IMR-90 (cell line): ENCODE results near the gene PDK4.

Experiments
- POLR2A ChIP-seq: IDR thresholded peaks from 2 replicates; pipeline ENCODE4 v1.6.1; 2012; ENCODE audit warnings: mild to moderate bottlenecking, low read depth, low read length
- RAD21 ChIP-seq: IDR thresholded peaks from 2 replicates; pipeline ENCODE4 v1.6.1; 2012; ENCODE audit warnings: low read length, improper control_type of control experiment
- TF ChIP-seq, protein P1 (sequence below): conservative IDR thresholded peaks from 2 replicates; pipeline ENCODE4 v1.5.1; 2012; ENCODE audit warnings: mild to moderate bottlenecking, low read depth, low read length, improper control_type of control experiment

DNA sequence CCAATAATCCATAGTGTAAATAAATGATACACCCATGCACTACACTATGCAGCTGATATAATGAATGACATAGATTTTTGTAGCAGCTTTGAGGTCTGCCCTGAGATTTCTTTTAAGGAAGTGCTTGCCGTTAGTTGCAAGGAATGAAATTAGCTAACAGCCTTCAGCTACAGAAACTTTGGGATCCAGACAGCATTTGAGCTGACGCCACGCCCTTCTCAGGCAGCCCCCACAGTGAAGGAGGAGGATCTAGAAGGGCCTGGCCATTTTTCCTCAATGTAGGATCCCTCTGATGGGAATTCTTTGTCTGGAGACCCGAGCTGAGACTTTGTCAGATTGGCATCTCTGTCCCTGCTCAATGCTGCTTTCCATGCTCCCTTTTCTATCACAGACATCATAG is 6.1 kb upstream of the PDK4 start:
- TF ChIP-seq, protein P1, sequence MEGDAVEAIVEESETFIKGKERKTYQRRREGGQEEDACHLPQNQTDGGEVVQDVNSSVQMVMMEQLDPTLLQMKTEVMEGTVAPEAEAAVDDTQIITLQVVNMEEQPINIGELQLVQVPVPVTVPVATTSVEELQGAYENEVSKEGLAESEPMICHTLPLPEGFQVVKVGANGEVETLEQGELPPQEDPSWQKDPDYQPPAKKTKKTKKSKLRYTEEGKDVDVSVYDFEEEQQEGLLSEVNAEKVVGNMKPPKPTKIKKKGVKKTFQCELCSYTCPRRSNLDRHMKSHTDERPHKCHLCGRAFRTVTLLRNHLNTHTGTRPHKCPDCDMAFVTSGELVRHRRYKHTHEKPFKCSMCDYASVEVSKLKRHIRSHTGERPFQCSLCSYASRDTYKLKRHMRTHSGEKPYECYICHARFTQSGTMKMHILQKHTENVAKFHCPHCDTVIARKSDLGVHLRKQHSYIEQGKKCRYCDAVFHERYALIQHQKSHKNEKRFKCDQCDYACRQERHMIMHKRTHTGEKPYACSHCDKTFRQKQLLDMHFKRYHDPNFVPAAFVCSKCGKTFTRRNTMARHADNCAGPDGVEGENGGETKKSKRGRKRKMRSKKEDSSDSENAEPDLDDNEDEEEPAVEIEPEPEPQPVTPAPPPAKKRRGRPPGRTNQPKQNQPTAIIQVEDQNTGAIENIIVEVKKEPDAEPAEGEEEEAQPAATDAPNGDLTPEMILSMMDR, result no peak
- TF ChIP-seq RAD21, result no peak
- TF ChIP-seq POLR2A, result no peak
